Activated effector memory CD4-positive, alpha-beta T cell treated with Interleukin-2 at 50 U/mL for 16 hours (primary cell): ENCODE measurements around the gene FPGS.
"Not testable (repeated sequence)": the region's sequence is repeated elsewhere in the genome, so short reads cannot be mapped to it uniquely, and the experiment has no call there.

Experiments
- DNase-seq: peaks from one replicate; pipeline ENCODE4 v3.0.0-alpha.2; 2020

Gene FPGS

GRCh38 chr9:127814619-127815511, 12.2 kb downstream of the FPGS start:
- no peak for DNase-seq

- DNase-seq, result no peak
Observed at GRCh38 chr9:127815512-127816361, 13.1 kb downstream of the FPGS start.

DNA sequence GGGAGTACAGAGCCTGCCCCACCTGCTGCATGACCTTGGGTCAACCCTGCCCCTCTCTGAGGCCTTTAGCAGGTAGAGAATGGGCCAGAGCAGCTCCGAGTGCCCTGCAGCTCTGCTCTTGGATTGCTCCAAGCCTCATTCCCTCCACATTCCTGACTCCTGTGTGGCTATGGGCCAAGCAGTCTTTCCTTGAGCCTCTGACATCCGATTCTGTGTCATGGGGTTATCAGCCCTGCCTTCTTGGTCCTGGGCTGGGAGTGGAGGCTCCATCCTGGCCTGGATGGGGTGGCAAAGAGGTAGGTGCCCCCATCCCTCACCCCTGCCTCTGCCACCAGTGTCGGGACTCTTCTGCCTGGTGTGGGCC, 13.7 kb downstream of the FPGS start:
- no peak for DNase-seq

DNA sequence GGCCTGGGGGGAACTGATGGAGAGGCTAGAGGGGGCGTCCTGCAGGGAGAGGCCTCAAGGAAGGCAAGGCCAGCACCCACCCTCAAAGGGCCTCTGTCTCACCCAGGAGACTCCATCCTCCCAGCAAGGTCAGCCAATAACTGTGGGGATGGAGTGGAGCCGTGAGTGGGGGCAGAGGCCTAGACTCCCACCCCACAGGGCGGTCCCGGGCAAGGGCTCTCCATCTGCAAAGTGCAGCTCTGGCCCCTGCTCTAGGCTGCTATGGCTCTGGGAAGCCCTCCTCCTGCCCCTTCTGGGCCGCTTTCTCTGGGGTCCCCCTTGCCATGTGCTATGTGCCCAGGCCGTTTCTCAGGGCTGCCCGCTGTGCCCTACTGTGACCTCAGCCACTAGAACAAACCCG, 14.0 kb downstream of the FPGS start:
- DNase-seq, result no peak

- DNase-seq, result no peak
Observed at GRCh38 chr9:127817881-127818434, 15.3 kb downstream of the FPGS start.

- DNase-seq, result no peak
Observed at GRCh38 chr9:127818574-127818973, 15.9 kb downstream of the FPGS start.

DNA sequence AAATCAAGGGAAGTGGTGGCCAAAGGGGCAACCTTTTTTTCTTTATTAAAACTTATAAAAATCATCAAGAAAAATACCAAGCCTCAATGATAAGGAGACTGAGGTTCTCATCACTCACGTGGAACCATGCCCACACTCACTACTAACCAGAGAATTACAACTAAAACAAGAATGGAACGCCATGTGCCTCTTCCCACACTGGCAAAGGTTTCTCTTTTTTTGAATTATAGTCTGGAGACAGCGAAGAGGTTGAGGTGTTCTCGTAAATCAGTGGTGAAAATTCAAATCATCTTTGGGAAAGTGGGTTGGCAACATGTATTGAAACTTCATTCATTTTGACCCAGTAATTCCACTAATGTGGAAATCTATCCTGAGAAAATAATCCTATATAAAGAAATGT, 19.4 kb downstream of the FPGS start:
- no peak for DNase-seq

- no peak for DNase-seq
Observed at GRCh38 chr9:127825319-127826051, 22.8 kb downstream of the FPGS start.

- no peak for DNase-seq
Observed at GRCh38 chr9:127826253-127826913, 23.7 kb downstream of the FPGS start.

DNA sequence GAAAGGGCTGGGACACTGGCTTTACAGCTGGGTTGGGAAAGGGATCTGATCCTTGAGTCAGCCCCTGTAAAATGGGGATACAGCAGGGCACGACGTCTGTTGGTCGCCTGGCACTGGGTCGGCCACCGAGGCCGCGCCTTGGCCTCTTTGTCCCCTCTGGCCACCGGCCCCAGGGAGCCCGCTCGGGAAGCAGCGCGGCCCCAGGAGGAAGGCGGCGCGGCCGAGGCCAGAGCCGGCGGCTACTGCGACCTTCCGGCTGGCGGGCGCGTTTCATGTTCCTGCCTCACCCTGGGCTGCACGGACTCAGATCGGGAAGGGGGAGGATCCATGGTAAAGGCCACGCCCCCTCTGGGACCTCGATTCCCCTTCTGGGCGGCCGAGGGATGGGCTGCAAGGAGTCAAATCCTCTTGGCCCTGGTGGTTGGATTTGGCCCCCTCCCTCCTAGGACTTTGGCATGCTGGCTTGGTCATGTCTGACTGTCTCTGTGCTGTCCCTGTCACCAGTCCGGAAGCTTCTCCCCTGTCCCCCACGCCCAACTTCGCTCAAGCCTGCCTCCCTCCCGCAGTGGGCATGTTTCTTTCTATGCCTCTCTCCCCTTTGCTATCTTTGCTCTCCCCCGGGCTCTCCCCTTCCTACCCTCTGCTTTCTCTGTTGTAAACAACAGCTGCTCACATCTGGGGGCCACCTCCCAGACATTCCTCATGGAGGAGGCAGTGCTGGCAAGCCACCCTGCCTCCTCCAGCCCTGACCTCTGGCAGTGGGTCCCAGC, 25.8 kb downstream of the FPGS start:
- DNase-seq, result no peak

DNA sequence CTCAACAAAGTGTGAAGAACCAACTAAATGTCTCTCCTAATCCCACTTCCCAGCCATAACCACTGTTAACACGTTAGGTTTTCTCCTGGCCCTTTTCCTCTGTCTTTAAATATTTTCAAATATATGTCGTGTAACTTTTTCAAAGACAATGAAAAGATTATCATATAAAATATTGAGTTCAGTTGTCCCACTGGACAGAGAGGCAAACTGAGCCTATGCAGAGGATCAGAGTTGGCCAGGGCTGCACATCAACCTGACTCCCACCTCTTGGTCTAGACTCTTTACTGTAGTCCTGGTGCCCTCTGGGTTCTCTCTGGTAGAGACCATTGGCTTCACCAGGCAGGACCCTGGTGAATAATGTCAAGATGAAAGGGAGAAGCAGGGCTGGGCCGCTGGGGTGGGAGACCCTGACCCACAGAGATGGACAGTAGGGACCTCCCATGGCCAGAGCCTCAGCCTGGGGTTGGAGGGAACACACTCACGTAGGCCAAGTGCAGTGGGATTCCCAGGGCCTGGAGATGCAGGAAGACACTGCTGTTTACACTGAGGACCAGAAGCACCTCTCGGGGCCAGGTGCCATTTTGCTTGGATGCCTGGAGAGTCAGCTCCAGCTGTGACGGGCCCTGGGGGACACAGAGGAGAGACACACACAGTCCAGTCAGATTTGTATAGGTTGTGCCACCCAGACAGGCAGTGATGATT, 26.7 kb downstream of the FPGS start:
- no peak for DNase-seq

- no peak for DNase-seq
Observed at GRCh38 chr9:127832248-127832647, 29.6 kb downstream of the FPGS start.

GRCh38 chr9:127833555-127833954, 30.9 kb downstream of the FPGS start:
- no peak for DNase-seq

- DNase-seq, result no peak
Observed at GRCh38 chr9:127835991-127836516, 33.4 kb downstream of the FPGS start.

DNA sequence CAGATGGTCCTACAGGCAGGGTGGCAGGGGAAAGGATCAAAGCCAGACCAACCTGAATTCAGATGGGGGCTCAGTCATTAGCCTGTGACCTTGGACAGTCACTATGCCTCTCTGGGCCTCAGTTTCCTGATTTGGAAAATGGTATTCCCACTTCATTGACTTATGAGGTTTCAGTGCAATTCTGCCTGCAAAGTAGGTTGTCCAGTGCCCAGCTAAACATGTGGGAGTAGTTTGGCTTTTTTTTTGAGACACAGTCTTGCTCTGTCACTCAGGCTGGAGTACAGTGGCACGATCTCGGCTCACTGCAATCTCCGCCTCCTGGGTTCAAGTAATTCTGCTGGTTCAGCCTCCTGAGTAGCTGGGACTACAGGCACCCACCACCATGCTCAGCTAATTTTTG, 33.9 kb downstream of the FPGS start:
- DNase-seq, result not testable (repeated sequence)

- no peak for DNase-seq
Observed at GRCh38 chr9:127837346-127837745, 34.7 kb downstream of the FPGS start.

GRCh38 chr9:127838375-127839078, 35.8 kb downstream of the FPGS start:
- no peak for DNase-seq

DNA sequence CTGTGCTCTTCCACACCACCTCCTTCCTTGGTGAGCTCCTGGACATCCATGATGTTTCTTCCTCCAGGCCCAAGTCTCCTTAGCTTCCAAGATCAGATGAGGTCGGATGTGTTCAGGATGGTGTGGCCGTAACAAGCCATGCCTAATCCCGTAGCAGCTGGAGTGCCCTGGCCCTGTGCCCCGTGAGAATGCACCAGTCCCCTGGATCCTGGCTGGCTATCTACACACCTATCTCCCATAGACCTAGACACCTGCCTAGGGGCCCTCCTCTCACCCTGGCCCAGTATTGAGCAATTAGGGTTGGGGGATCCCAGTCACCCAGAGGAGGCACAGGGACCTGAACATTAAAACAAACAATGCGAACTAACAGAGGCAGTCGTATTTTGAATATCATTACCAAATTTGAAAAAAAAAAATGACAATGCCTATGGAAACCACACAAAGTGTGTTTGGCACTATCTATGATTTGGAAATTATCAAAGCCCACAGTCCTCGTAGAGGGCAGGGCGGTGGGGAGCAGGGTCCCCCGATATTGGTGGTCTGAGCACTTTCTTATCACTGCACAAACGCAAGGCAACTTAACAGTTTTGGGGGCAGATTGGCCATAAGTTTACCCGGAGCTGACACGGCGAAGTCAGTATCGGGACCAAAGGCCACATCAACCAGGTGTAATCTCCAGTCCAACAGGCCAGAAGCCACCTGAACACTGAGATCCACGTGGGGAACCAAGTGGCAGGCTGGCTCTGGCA, 38.6 kb downstream of the FPGS start:
- no peak for DNase-seq

GRCh38 chr9:127844821-127845359, 42.2 kb downstream of the FPGS start:
- DNase-seq, result no peak
